HepG2 (cell line): ENCODE measurements around the gene ATG4B. TPM values are rescaled to one million over a fixed set of nuclear protein-coding genes. Genes with fewer than 3 reads are reported as not detected.

Source experiments
- BRD4 ChIP-seq: sonication (generic); formaldehyde crosslinking; IDR thresholded peaks from 2 replicates; pipeline ENCODE4 v1.4.0; 2020; ENCODE audit warnings: missing genetic modification reagents
- FOXA1 ChIP-seq, 2 experiments: fragments of 450-650 bp in 1 of 2; sonication (generic) in 1 of 2; formaldehyde crosslinking in 1 of 2; IDR thresholded peaks; 2 replicates each; pipeline versions ENCODE4 v1.4.0 to v1.6.1; 2016 to 2020; ENCODE audit warnings: missing genetic modification reagents in 1 of 2
- KDM5A ChIP-seq: fragments of 200-600 bp; sonication (generic); IDR thresholded peaks from 2 replicates; pipeline ENCODE4 v1.7.0; 2018; ENCODE audit warnings: antibody characterized with exemption, mild to moderate bottlenecking, low read length, borderline replicate concordance
- MXI1 ChIP-seq: IDR thresholded peaks from 3 replicates; pipeline ENCODE4 v1.6.1; 2012; ENCODE audit warnings: low read depth, low read length, inconsistent platforms, borderline replicate concordance
- PCBP1 ChIP-seq: fragments of 200-400 bp; formaldehyde crosslinking; IDR thresholded peaks from 2 replicates; pipeline ENCODE4 v1.6.1; 2017; ENCODE audit warnings: mild to moderate bottlenecking, low read depth, low read length, borderline replicate concordance
- THAP11 ChIP-seq: IDR thresholded peaks from 2 replicates; pipeline ENCODE4 v1.6.1; 2016; ENCODE audit warnings: missing biosample characterization, missing genetic modification reagents
- ZNF124 ChIP-seq: sonication (generic); formaldehyde crosslinking; IDR thresholded peaks from 2 replicates; pipeline ENCODE4 v1.4.0; 2020; ENCODE audit warnings: missing genetic modification reagents
- ZNF563 ChIP-seq: sonication (generic); formaldehyde crosslinking; IDR thresholded peaks from 2 replicates; pipeline ENCODE4 v1.8.0; 2022; ENCODE audit warnings: mild to moderate bottlenecking, moderate library complexity, missing genetic modification reagents
- polyA plus RNA-seq, 8 experiments: library from polyadenylated mRNA; depleted of rRNA in 3 of 8; stranded (reverse) in 7 of 8; unstranded in 1 of 8; fragments of >200 nt; fragmentation: Illumina TruSeq in 4 of 8; extraction: Trizol in 4 of 8; gene quantifications; 2 replicates each; pipeline versions ENCODE4 v1.2.1 to v1.2.3, GENCODE V29; 2011 to 2016; ENCODE audit warnings: low read depth in 4 of 8, missing spikeins in 1 of 8, mixed read lengths in 1 of 8; ENCODE audit not compliant: insufficient read depth in 1 of 8
- total RNA-seq, 5 experiments: library from RNA; depleted of rRNA; stranded (reverse); fragments of >200 nt; fragmentation: Illumina TruSeq; extraction: Trizol; gene quantifications; 2 replicates each; pipeline ENCODE4 v1.2.3, GENCODE V29; 2016; ENCODE audit warnings: low read depth in 1 of 5
- TF ChIP-seq, protein P1 (sequence below): sonication (generic); formaldehyde crosslinking; IDR thresholded peaks from 2 replicates; pipeline ENCODE4 v1.9.0; 2021; ENCODE audit warnings: mild to moderate bottlenecking, missing genetic modification reagents
- TF ChIP-seq, protein P2 (sequence below), 2 experiments: fragments of 450-650 bp in 1 of 2; sonication (generic) in 1 of 2; formaldehyde crosslinking in 1 of 2; IDR thresholded peaks; 2 replicates each; pipeline versions ENCODE4 v1.6.1 to v1.8.0; 2016 to 2022; ENCODE audit warnings: antibody characterized with exemption in 1 of 2, mild to moderate bottlenecking in 1 of 2, missing genetic modification reagents in 1 of 2

Gene ATG4B
- total and polyA plus RNA-seq, 2 of the 13 experiments (the other 11 are each of a cell fraction or from before 2014, with no cell fraction given) = 95.5 to 239 TPM

DNA sequence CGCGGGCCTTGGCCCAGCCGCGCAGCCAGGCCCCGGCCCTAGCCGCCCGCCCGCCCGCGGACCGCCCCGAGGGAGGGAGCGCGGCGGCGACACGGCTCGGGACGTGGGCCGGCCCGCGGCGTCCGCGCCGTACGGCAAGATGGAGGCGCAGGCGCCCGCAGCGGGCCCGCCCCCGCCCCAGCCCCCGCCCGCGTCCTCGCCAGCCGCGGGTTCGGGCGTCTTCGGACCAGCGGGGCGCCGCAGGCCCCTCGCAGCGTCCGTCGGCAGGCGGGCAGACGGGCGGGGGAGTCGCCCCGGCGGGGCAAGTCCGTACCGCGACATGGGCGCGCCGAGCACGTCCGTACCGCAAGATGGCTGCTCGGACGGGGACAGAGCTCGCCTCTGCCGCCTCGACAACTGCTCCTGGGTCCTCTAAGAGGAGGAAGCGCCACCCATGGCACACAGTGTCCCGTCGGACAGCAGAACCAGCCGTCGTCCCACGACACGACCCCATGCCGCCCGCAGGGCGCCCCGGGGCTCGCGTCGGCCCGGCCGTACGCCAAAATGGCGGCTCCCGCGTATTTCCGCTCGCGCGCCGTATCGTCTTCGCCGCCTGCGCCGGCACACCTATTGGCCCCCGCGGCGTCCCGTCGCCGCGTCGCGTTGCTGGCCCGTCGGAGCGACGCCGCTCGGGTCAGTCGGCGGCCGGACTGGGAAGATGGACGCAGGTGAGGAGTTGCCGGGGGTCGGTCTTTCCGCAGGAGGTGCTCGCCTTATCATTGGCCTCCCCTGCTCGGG lies at the start of gene ATG4B, which contains the start of gene THAP4 (continued):
- TF ChIP-seq, protein P1, sequence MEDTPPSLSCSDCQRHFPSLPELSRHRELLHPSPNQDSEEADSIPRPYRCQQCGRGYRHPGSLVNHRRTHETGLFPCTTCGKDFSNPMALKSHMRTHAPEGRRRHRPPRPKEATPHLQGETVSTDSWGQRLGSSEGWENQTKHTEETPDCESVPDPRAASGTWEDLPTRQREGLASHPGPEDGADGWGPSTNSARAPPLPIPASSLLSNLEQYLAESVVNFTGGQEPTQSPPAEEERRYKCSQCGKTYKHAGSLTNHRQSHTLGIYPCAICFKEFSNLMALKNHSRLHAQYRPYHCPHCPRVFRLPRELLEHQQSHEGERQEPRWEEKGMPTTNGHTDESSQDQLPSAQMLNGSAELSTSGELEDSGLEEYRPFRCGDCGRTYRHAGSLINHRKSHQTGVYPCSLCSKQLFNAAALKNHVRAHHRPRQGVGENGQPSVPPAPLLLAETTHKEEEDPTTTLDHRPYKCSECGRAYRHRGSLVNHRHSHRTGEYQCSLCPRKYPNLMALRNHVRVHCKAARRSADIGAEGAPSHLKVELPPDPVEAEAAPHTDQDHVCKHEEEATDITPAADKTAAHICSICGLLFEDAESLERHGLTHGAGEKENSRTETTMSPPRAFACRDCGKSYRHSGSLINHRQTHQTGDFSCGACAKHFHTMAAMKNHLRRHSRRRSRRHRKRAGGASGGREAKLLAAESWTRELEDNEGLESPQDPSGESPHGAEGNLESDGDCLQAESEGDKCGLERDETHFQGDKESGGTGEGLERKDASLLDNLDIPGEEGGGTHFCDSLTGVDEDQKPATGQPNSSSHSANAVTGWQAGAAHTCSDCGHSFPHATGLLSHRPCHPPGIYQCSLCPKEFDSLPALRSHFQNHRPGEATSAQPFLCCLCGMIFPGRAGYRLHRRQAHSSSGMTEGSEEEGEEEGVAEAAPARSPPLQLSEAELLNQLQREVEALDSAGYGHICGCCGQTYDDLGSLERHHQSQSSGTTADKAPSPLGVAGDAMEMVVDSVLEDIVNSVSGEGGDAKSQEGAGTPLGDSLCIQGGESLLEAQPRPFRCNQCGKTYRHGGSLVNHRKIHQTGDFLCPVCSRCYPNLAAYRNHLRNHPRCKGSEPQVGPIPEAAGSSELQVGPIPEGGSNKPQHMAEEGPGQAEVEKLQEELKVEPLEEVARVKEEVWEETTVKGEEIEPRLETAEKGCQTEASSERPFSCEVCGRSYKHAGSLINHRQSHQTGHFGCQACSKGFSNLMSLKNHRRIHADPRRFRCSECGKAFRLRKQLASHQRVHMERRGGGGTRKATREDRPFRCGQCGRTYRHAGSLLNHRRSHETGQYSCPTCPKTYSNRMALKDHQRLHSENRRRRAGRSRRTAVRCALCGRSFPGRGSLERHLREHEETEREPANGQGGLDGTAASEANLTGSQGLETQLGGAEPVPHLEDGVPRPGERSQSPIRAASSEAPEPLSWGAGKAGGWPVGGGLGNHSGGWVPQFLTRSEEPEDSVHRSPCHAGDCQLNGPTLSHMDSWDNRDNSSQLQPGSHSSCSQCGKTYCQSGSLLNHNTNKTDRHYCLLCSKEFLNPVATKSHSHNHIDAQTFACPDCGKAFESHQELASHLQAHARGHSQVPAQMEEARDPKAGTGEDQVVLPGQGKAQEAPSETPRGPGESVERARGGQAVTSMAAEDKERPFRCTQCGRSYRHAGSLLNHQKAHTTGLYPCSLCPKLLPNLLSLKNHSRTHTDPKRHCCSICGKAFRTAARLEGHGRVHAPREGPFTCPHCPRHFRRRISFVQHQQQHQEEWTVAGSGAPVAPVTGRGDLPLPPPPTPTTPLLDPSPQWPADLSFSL = no peak
- peak; percentile 84 for TF ChIP-seq ZNF563 (CRISPR knock-in tag)
- no peak for TF ChIP-seq ZNF124 (CRISPR knock-in tag)
- TF ChIP-seq PCBP1 = no peak
- TF ChIP-seq KDM5A = peak; percentile 82; the same call in 1 of the 2 replicates
- TF ChIP-seq, protein P2, sequence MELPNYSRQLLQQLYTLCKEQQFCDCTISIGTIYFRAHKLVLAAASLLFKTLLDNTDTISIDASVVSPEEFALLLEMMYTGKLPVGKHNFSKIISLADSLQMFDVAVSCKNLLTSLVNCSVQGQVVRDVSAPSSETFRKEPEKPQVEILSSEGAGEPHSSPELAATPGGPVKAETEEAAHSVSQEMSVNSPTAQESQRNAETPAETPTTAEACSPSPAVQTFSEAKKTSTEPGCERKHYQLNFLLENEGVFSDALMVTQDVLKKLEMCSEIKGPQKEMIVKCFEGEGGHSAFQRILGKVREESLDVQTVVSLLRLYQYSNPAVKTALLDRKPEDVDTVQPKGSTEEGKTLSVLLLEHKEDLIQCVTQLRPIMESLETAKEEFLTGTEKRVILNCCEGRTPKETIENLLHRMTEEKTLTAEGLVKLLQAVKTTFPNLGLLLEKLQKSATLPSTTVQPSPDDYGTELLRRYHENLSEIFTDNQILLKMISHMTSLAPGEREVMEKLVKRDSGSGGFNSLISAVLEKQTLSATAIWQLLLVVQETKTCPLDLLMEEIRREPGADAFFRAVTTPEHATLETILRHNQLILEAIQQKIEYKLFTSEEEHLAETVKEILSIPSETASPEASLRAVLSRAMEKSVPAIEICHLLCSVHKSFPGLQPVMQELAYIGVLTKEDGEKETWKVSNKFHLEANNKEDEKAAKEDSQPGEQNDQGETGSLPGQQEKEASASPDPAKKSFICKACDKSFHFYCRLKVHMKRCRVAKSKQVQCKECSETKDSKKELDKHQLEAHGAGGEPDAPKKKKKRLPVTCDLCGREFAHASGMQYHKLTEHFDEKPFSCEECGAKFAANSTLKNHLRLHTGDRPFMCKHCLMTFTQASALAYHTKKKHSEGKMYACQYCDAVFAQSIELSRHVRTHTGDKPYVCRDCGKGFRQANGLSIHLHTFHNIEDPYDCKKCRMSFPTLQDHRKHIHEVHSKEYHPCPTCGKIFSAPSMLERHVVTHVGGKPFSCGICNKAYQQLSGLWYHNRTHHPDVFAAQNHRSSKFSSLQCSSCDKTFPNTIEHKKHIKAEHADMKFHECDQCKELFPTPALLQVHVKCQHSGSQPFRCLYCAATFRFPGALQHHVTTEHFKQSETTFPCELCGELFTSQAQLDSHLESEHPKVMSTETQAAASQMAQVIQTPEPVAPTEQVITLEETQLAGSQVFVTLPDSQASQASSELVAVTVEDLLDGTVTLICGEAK (IDR thresholded peaks at IDR 0.05) = no peak
- TF ChIP-seq, protein P2 (CRISPR knock-in tag; IDR thresholded peaks at IDR 0.05) = peak; percentile 93
- no peak for TF ChIP-seq FOXA1 (IDR thresholded peaks at IDR 0.05)
- TF ChIP-seq FOXA1 (CRISPR knock-in tag; IDR thresholded peaks at IDR 0.05) = peak; percentile 38; the same call in 1 of the 2 replicates
- TF ChIP-seq BRD4 = peak; percentile 84; the same call in 1 of the 2 replicates
- TF ChIP-seq THAP11 = peak; percentile 95
- TF ChIP-seq MXI1 = peak; percentile 79; the same call in 2 of the 3 replicates
